CD4-positive, alpha-beta T cell (primary cell): ENCODE measurements around the gene BTLA. TPM values are rescaled to one million over a fixed set of nuclear protein-coding genes. Genes with fewer than 3 reads are reported as not detected.
"Not testable (repeated sequence)": the region's sequence is repeated elsewhere in the genome, so short reads cannot be mapped to it uniquely, and the experiment has no call there.

Source experiments
- ATAC-seq: fragments of 200-7000 bp; cut with Tn5 transposase; one replicate; pipeline ENCODE4 v1.10.0; 2022; ENCODE audit warnings: mild to moderate bottlenecking; ENCODE audit not compliant: poor library complexity
- CTCF ChIA-PET: fragments of 350-600 bp; sonication (Branson Sonifier 250); formaldehyde crosslinking; loops from one replicate; lab custom pipeline; 2021; ENCODE audit warnings: antibody characterized with exemption, inconsistent platforms; lab: Charles Lee
- POLR2A ChIA-PET: fragments of 350-600 bp; sonication (Branson Sonifier 250); formaldehyde crosslinking; loops from one replicate; lab custom pipeline; 2021; ENCODE audit warnings: antibody characterized with exemption, inconsistent platforms; lab: Charles Lee
- DNase-seq, 14 experiments: peaks; one replicate each; pipeline ENCODE4 v3.0.0-alpha.2; 2013 to 2020; ENCODE audit warnings: mixed read lengths in 2 of 14
- H3K27ac ChIP-seq, 2 donors: one replicate each; pipeline versions ENCODE4 v1.5.1 to v1.7.0; 2013; ENCODE audit warnings: low read length in 2 of 2, low read depth in 1 of 2, mild to moderate bottlenecking in 1 of 2
- H3K27me3 ChIP-seq, 2 experiments: 1 replicate in 1 of 2; 2 replicates in 1 of 2; pipeline versions ENCODE4 v1.6.1 to v1.7.0; 2013; ENCODE audit warnings: low read length in 2 of 2, control low read depth in 1 of 2, mild to moderate bottlenecking in 1 of 2, moderate library complexity in 1 of 2; ENCODE audit not compliant: insufficient read depth in 2 of 2, control insufficient read depth in 1 of 2
- H3K36me3 ChIP-seq: one replicate; pipeline ENCODE4 v1.6.1; 2013; ENCODE audit warnings: low read length, control low read depth; ENCODE audit not compliant: insufficient read depth
- H3K4me1 ChIP-seq: one replicate; pipeline ENCODE4 v1.6.1; 2013; ENCODE audit warnings: low read length, control low read depth; ENCODE audit not compliant: insufficient read depth
- H3K4me3 ChIP-seq: one replicate; pipeline ENCODE4 v1.5.1; 2013; ENCODE audit warnings: mild to moderate bottlenecking, low read length, moderate library complexity
- H3K9me3 ChIP-seq, 2 experiments: 1 replicate in 1 of 2; 2 replicates in 1 of 2; pipeline versions ENCODE4 v1.6.1 to v1.7.0; 2013; ENCODE audit warnings: low read length in 2 of 2, mild to moderate bottlenecking in 2 of 2, control low read depth in 1 of 2, moderate library complexity in 1 of 2; ENCODE audit not compliant: control insufficient read depth in 1 of 2, insufficient read depth in 1 of 2
- H3K27ac Mint-ChIP-seq: one replicate; pipeline ENCODE4 v1.8.0; 2020; ENCODE audit warnings: mixed read lengths
- H3K27me3 Mint-ChIP-seq: one replicate; pipeline ENCODE4 v1.8.0; 2021; ENCODE audit warnings: mixed read lengths
- H3K36me3 Mint-ChIP-seq: one replicate; pipeline ENCODE4 v1.8.0; 2021; ENCODE audit warnings: low read depth, mixed read lengths
- H3K4me1 Mint-ChIP-seq: one replicate; pipeline ENCODE4 v1.8.0; 2021; ENCODE audit warnings: low read depth, mixed read lengths
- H3K4me3 Mint-ChIP-seq: one replicate; pipeline ENCODE4 v1.8.0; 2020; ENCODE audit warnings: mild to moderate bottlenecking, mixed read lengths
- H3K9me3 Mint-ChIP-seq: one replicate; pipeline ENCODE4 v1.8.0; 2020; ENCODE audit warnings: mixed read lengths
- CTCF ChIP-seq: fragments of 200-600 bp; IDR thresholded peaks from one replicate; pipeline ENCODE4 v1.8.0; 2022; ENCODE audit warnings: antibody characterized with exemption, mild to moderate bottlenecking
- intact Hi-C, 2 experiments: fragments of 100-400 bp; cut with DNase I in 1 of 2; cut with micrococcal nuclease in 1 of 2; formaldehyde crosslinking; loops; one replicate each; pipeline versions ENCODE4 v1.15.1 to v1.9.0; 2023 to 2025; cut with DNase I, micrococcal nuclease
- total RNA-seq, 174 experiments: library from RNA in 2 of 174; stranded (reverse) in 2 of 174; gene quantifications; one replicate each; pipeline ENCODE4 v1.2.3 and lab custom pipeline; 2021 to 2026

Gene BTLA
- total RNA-seq, 2 experiments from 2014 or later, result 8.5 to 9.6 TPM

- no peak overlapping the region for H3K4me3 Mint-ChIP-seq
- CTCF ChIA-PET, result interaction anchor here (1.2 to 1.4 kb wide), 2 partner anchors 24 to 173 kb away, joined by 3 to 4 read pairs; no protein-coding TSS in a partner anchor
- peaks cover 32% of the 10 kb centered on the region for H3K4me1 ChIP-seq
- intact Hi-C loops, result no loop called here
- no peaks in the 10 kb centered on the region for H3K27me3 Mint-ChIP-seq
- no peak for TF ChIP-seq CTCF
- H3K36me3 ChIP-seq, result peaks cover 9% of the 10 kb centered on the region
- H3K27me3 ChIP-seq, result no peaks in the 10 kb centered on the region
- peak overlapping the region; percentile 72 for H3K27ac Mint-ChIP-seq
- peaks cover 88% of the 10 kb centered on the region for H3K4me1 Mint-ChIP-seq
- no peak for DNase-seq
- H3K27ac ChIP-seq, result peak overlapping the region in 1 of 2 donors; percentile 1
- no peak overlapping the region for H3K4me3 ChIP-seq
- ATAC-seq, result no peak
- H3K9me3 Mint-ChIP-seq, result no peaks in the 10 kb centered on the region
- H3K36me3 Mint-ChIP-seq, result peaks cover 45% of the 10 kb centered on the region
- peaks cover 0 to 5% of the 10 kb centered on the region in 2 experiments for H3K9me3 ChIP-seq
- POLR2A ChIA-PET, result interaction anchor here (1.7 to 5.0 kb wide), 2 partner anchors 27 to 34 kb away, joined by 6 to 56 read pairs; partner anchors contain the start of gene BTLA
Observed at GRCh38 chr3:112466020-112466419, 33.3 kb downstream of the BTLA start.

DNA sequence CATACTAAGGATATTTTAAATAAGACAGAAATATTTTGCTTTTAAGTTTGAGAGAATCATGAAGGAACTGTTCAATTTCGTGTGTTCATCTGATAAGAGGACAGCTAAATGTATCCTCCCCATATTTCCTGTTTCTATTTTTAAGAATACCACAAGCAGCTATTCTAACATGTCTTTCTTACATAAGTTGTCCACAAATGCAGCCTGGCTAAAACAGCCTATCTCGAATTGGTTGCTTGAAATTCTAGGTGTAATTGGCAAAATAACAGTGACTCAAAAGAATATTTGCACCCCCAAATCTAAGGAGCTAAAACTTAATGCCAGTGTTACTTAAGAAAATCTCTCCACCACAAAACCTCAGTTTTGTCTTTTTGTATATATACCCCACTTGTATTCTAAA is 35.0 kb downstream of the BTLA start:
- DNase-seq (peak in 3 of 14 experiments; percentile 53 to 79 (median 57)), ATAC-seq (peak; percentile 82)
- H3K9me3 Mint-ChIP-seq, result no peaks in the 10 kb centered on the region
- Histone ChIP-seq H3K27me3 (no peaks in the 10 kb centered on the region), H3K9me3 (peaks cover 0 to 5% of the 10 kb centered on the region in 2 experiments), H3K27ac (peak overlapping the region; percentile 47 to 55), H3K36me3 (peaks cover 9% of the 10 kb centered on the region), H3K4me3 (no peak overlapping the region), H3K4me1 (peaks cover 25% of the 10 kb centered on the region)
- H3K27ac Mint-ChIP-seq, result peak overlapping the region; percentile 72
- POLR2A ChIA-PET, result interaction anchor here (0.6 to 5.0 kb wide), 10 partner anchors 9 to 511 kb away, joined by 3 to 56 read pairs (median 4); partner anchors contain the start of genes BTLA, CD200 and CD200R1
- H3K4me1 Mint-ChIP-seq, result peaks cover 88% of the 10 kb centered on the region
- CTCF ChIA-PET, result interaction anchor here (1.4 to 1.6 kb wide), 2 partner anchors 21 to 34 kb away, joined by 3 to 5 read pairs; no protein-coding TSS in a partner anchor
- peaks cover 28% of the 10 kb centered on the region for H3K36me3 Mint-ChIP-seq
- no peak for TF ChIP-seq CTCF
- intact Hi-C loops, result loop anchor here in 1 of 2 experiments (2.0 to 5.0 kb wide), 2 partner anchors 15 to 33 kb away; partner anchors contain the start of gene BTLA
- no peaks in the 10 kb centered on the region for H3K27me3 Mint-ChIP-seq
- peak overlapping the region; percentile 60 for H3K4me3 Mint-ChIP-seq

GRCh38 chr3:112463250-112463649 is 36.0 kb downstream of the BTLA start:
- Mint-ChIP-seq H3K27me3 (no peaks in the 10 kb centered on the region), H3K4me1 (peaks cover 84% of the 10 kb centered on the region), H3K36me3 (peaks cover 23% of the 10 kb centered on the region), H3K4me3 (peak overlapping the region; percentile 31), H3K9me3 (no peaks in the 10 kb centered on the region), H3K27ac (peak overlapping the region; percentile 72)
- no peak overlapping the region for H3K4me3 ChIP-seq
- ChIA-PET CTCF (interaction anchor here (0.6 kb wide), 1 partner anchor 79 kb away, joined by 4 read pairs; no protein-coding TSS in a partner anchor), POLR2A (interaction anchor here (1.0 to 5.0 kb wide), 6 partner anchors 23 to 130 kb away, joined by 3 to 56 read pairs (median 10); partner anchors contain the start of genes BTLA and CD200)
- H3K27ac ChIP-seq, result peak overlapping the region; percentile 17 to 53
- peaks cover 9% of the 10 kb centered on the region for H3K36me3 ChIP-seq
- ATAC-seq (peak; percentile 40), DNase-seq (peak in 2 of 14 experiments; percentile 14 to 64)
- H3K9me3 ChIP-seq, result peaks cover 0 to 5% of the 10 kb centered on the region in 2 experiments
- no peak for TF ChIP-seq CTCF
- intact Hi-C loops, result loop anchor here in 1 of 2 experiments (5.0 kb wide), 1 partner anchor 34 kb away; the partner anchor contains the start of gene BTLA
- no peaks in the 10 kb centered on the region for H3K27me3 ChIP-seq
- peaks cover 25% of the 10 kb centered on the region for H3K4me1 ChIP-seq

- Mint-ChIP-seq H3K36me3 (peaks cover 13% of the 10 kb centered on the region), H3K4me1 (peaks cover 79% of the 10 kb centered on the region), H3K27ac (peak overlapping the region; percentile 52)
- H3K9me3 Mint-ChIP-seq, CTCF ChIA-PET, H3K27me3 Mint-ChIP-seq, H3K36me3 ChIP-seq, H3K27me3 ChIP-seq, H3K9me3 ChIP-seq, ATAC-seq, H3K27ac ChIP-seq, DNase-seq, POLR2A ChIA-PET, H3K4me3 Mint-ChIP-seq, H3K4me3 ChIP-seq: not testable (repeated sequence)
- intact Hi-C loops, result loop anchor here in 1 of 2 experiments (5.0 kb wide), 1 partner anchor 36 kb away; the partner anchor contains the start of gene BTLA
- peaks cover 18% of the 10 kb centered on the region for H3K4me1 ChIP-seq
Observed at GRCh38 chr3:112461787-112462186, 37.5 kb downstream of the BTLA start.
